HG03565 (cell line): ENCODE data around the gene SRR.

ENCODE experiments used
- ATAC-seq: cut with Tn5 transposase; IDR thresholded peaks from one replicate; pipeline ENCODE4 v1.9.1; 2021; ENCODE audit warnings: mild to moderate bottlenecking, moderate library complexity; ENCODE audit not compliant: unreplicated experiment

The SRR gene

GRCh38 chr17:2369551-2370210 is 65.9 kb downstream of the SRR start:
- ATAC-seq, result no peak

- ATAC-seq, result no peak
These were observed 66.5 kb downstream of the SRR start for GRCh38 chr17:2370211-2370589.

GRCh38 chr17:2371183-2372130 is 67.7 kb downstream of the SRR start:
- no peak for ATAC-seq

GRCh38 chr17:2372180-2372579 is 68.4 kb downstream of the SRR start:
- no peak for ATAC-seq

GRCh38 chr17:2372681-2373080 is 68.9 kb downstream of the SRR start:
- ATAC-seq, result no peak

GRCh38 chr17:2373179-2373578 is 69.4 kb downstream of the SRR start:
- ATAC-seq, result no peak
